ENCODE results near the gene ARL4C. TPM values are rescaled to one million over a fixed set of nuclear protein-coding genes. Genes with fewer than 3 reads are reported as not detected.
"Not testable (repeated sequence)": the region's sequence is repeated elsewhere in the genome, so short reads cannot be mapped to it uniquely, and the experiment has no call there.

Gene ARL4C
- total and polyA plus RNA-seq, 5 experiments from 2014 or later, result 52.9 to 142 (median 137) TPM

DNA sequence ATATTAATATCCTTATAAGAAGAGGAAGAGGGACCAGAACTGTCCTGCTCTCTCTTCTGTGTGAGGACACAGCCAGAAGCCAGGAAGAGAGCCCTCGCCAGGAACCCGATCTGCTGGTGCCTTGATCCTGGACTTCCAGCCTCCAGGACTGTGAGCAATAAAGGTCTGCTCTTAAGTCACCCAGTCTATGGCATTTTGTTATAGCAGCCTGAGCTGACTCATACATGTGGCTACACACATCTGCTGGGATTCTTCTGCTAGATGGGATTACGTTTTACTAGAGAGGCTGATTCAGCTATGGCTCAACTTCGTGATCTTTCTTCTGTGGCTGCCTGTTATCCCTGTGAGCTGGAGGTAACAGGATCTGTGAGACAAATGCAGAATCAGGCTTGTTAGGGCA lies 29.6 kb downstream of the ARL4C start:
- no peak overlapping the region for H3K4me3 Mint-ChIP-seq
- ATAC-seq, result no peak

DNA sequence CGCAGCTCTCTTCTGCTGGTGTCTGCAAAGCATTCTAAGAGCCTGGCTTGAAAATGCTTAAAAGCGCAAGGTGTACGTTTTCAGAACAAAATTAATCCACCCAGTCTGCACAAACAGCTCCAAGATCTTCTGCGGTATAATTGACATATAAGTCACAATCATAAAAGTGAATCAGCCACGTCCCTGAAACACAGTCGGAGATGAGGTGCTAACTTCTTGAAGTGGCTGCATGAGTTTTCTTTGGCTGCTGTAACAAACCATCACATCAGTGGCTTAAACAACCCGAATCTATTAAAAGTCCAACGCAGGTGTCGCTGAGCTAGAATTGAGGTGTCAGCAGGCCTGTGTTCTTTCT lies 32.6 kb downstream of the ARL4C start:
- Mint-ChIP-seq H3K4me1 (peaks cover 39 to 67% (median 64%) of the 10 kb centered on the region in 4 donors), H3K27me3 (no peaks in the 10 kb centered on the region), H3K9me3 (no peaks in the 10 kb centered on the region), H3K27ac (peak overlapping the region; percentile 90 to 99 (median 96)), H3K36me3 (no peaks in the 10 kb centered on the region), H3K4me3 (peak overlapping the region; percentile 58 to 89 (median 84))
- POLR2A ChIA-PET, result interaction anchor here (0.6 to 13.5 kb wide), 12 partner anchors 9 to 908 kb away, joined by 3 to 235 read pairs (median 6); partner anchors contain the start of gene ARL4C
- no peak for DNase-seq
- ATAC-seq, result no peak

More for the DNA sequence above, 29.6 kb downstream of the ARL4C start:
- Mint-ChIP-seq H3K27me3 (no peaks in the 10 kb centered on the region), H3K27ac (peak overlapping the region in 6 of 10 donors; percentile 32 to 92 (median 50)), H3K9me3 (no peaks in the 10 kb centered on the region), H3K4me1 (peaks cover 33 to 48% (median 46%) of the 10 kb centered on the region in 4 donors), H3K36me3 (no peaks in the 10 kb centered on the region)
- DNase-seq, result no peak
- POLR2A ChIA-PET, result interaction anchor here (0.9 to 13.5 kb wide), 4 partner anchors 17 to 29 kb away, joined by 3 to 235 read pairs (median 23); partner anchors contain the start of gene ARL4C

DNA sequence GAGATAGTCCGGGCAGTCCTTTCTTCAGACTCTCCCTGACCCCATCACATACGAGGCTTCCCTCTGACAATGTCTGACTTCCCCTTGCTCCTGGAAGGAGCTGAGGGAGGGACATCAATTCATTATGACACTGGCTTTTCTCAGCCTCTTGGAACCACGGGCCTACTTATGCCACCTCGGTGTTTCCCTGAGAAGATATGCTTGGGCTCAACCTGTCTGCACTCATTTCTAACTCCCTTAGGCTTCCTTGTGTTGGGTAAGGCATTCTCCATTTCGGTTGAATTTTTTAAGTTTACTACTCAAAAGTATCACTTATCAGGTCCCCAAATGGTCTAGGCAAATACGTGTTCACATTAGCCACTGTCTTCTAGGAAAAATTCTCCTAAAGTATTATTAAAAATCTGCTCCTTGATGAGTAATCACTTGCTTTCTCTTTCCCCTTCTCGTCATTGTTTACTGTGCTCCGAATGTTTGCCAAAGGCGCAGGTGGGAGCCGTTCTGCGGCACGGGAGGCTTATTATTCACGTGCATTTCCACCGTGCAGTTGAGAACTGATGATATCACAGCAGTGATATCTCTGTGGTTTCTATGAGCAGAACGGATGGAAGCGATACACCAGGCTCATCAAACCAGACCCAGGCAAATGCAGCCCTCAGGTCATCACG lies 33.1 kb downstream of the ARL4C start:
- peak overlapping the region; percentile 58 to 89 (median 84) for H3K4me3 Mint-ChIP-seq

DNA sequence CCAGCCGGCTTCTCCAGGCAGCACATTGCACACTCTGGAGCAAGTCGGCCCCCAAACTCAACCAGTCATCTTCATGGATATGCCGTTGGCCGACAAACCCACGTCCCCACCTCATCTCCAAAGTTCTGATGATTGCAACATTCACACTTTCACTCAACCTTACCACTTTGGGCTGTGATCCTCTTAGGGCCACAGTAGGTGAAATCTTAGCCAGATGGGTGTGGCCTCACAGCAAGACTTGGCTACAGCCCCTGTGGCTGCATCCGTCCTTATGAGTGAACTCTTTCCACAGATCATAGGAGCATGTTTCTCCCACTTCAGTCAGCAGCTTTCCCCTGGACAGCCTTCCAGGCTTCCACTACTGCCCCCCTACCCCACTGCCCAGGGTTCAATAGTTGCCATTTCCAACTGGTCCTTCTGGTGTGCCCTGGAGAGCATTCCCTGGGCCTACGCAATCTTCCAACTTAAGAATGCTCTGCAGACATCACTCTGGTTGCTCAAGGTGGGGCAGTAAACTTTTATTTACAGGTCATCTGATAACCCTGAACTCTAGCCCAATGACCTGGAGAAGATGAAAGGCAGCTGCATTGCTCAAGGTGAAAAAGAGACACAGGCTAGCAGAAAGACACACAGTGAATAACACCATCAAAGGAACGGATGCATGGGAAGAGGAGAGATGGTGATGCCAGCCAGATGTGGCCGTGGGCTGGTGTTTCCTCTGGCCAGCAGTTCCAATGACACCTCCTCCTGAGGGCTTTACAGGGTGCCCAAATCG lies 34.5 kb downstream of the ARL4C start:
- Mint-ChIP-seq H3K27ac (peak overlapping the region; percentile 68 to 99 (median 96)), H3K27me3 (no peaks in the 10 kb centered on the region), H3K4me1 (peaks cover 34 to 84% (median 70%) of the 10 kb centered on the region in 4 donors), H3K36me3 (no peaks in the 10 kb centered on the region), H3K4me3 (peak overlapping the region in 7 of 10 donors; percentile 0 to 69 (median 37)), H3K9me3 (peaks cover 0 to 6% (median 0%) of the 10 kb centered on the region in 9 donors)
- no peak for DNase-seq
- ATAC-seq, result no peak
- POLR2A ChIA-PET, result interaction anchor here (1.1 to 13.5 kb wide), 4 partner anchors 12 to 36 kb away, joined by 3 to 235 read pairs (median 23); partner anchors contain the start of gene ARL4C

More for the DNA sequence above, 33.1 kb downstream of the ARL4C start:
- H3K4me1 Mint-ChIP-seq, result peaks cover 39 to 72% (median 67%) of the 10 kb centered on the region in 4 donors
- ATAC-seq, result peak; percentile 86 to 93
- POLR2A ChIA-PET, result interaction anchor here (0.6 to 13.5 kb wide), 11 partner anchors 9 to 908 kb away, joined by 3 to 235 read pairs (median 7); partner anchors contain the start of gene ARL4C
- H3K27me3 Mint-ChIP-seq, result no peaks in the 10 kb centered on the region
- H3K9me3 Mint-ChIP-seq, result no peaks in the 10 kb centered on the region
- peak overlapping the region; percentile 90 to 99 (median 96) for H3K27ac Mint-ChIP-seq
- peak; percentile 31 to 86 (median 78) for DNase-seq
- no peaks in the 10 kb centered on the region for H3K36me3 Mint-ChIP-seq

DNA sequence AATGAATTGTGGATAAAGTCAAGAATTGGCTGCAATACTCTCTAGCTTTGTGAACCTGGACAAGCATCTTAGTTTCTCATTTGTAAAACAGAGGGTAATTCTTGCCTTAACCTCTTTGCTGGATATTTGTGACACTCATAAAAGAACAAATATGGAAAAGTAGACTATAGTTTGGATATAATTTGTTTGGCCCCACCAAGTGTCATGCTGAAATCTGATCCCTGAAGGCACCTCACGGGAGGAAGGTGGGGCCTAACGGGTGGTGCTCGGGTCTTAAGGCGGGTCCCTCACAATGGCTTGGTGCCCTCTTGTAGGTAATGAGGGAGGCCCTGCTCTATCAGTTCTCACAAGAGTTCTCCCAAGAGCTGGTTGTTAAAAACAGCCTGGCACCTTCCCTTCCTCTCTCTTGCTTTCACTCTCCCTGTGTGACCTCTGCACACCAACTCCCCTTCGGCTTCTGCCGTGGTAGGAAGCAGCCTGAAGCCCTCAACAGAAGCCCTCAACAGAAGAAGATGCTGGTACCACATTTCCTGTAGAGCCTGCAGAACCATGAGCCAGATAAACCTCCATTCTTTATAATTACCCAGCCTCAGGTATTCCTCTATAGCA lies 37.4 kb downstream of the ARL4C start:
- H3K27ac Mint-ChIP-seq, result peak overlapping the region; percentile 76 to 98 (median 94)
- peaks cover 31 to 81% (median 81%) of the 10 kb centered on the region in 4 donors for H3K4me1 Mint-ChIP-seq
- no peaks in the 10 kb centered on the region for H3K27me3 Mint-ChIP-seq
- POLR2A ChIA-PET, result interaction anchor here (0.5 to 20.7 kb wide), 11 partner anchors 9 to 246 kb away, joined by 3 to 593 read pairs (median 5); no protein-coding TSS in a partner anchor
- ATAC-seq (peak; percentile 17 to 38), DNase-seq (peak in 6 of 10 donors; percentile 22 to 67 (median 52))
- H3K9me3 Mint-ChIP-seq, result peaks cover 0 to 6% (median 0%) of the 10 kb centered on the region in 9 donors
- H3K4me3 Mint-ChIP-seq, result peak overlapping the region; percentile 34 to 77 (median 69)
- peaks cover 0 to 2% (median 0%) of the 10 kb centered on the region in 3 donors for H3K36me3 Mint-ChIP-seq

DNA sequence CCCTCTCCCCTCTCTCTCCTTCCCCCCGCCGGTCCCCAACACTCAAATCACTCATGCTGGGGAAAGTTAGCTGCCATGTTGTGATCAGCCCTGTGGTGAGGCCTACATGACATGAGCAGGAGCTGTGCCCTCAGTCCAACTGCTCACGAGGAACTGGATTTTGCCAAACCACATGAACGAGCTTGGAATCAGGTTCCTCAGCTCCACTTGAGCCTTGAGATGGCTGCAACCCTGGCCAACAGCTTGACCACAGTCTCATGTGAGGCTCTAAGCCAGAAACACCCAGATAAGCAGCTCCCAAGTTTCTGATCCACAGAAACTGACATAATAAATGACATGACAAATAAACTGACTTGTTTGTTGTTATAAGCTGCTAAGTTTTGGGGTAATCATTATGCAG lies 38.4 kb downstream of the ARL4C start:
- peak overlapping the region; percentile 20 to 98 (median 75) for H3K27ac Mint-ChIP-seq

DNA sequence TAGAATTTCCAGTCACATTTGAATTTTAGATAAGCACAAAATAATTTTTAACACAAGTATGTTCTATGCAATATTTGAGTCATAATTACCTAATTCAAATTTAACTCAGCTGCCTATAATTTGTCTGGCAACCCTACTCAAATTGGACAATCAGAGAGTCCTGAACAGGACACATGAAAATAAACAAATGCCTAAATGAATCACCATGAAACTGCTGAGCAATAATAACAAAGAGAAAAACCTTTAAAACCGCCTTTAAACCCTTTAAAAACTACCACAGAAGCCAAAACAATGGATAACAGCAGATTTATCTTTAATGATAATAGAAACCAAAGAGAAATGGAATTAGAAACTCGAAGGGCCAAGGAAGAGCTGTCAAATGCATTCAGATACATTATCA lies 39.5 kb downstream of the ARL4C start:
- H3K36me3 Mint-ChIP-seq, result peaks cover 0 to 10% (median 5%) of the 10 kb centered on the region in 3 donors
- no peaks in the 10 kb centered on the region for H3K27me3 Mint-ChIP-seq

More for the DNA sequence above, 38.4 kb downstream of the ARL4C start:
- ATAC-seq (no peak), DNase-seq (no peak)
- no peaks in the 10 kb centered on the region for H3K27me3 Mint-ChIP-seq
- peaks cover 0 to 6% (median 0%) of the 10 kb centered on the region in 9 donors for H3K9me3 Mint-ChIP-seq
- POLR2A ChIA-PET, result interaction anchor here (1.0 to 20.7 kb wide), 8 partner anchors 8 to 167 kb away, joined by 3 to 593 read pairs (median 4); no protein-coding TSS in a partner anchor
- peak overlapping the region in 2 of 10 donors; percentile 34 to 61 for H3K4me3 Mint-ChIP-seq
- H3K4me1 Mint-ChIP-seq, result peaks cover 22 to 81% (median 74%) of the 10 kb centered on the region in 4 donors
- peaks cover 0 to 2% (median 0%) of the 10 kb centered on the region in 3 donors for H3K36me3 Mint-ChIP-seq

DNA sequence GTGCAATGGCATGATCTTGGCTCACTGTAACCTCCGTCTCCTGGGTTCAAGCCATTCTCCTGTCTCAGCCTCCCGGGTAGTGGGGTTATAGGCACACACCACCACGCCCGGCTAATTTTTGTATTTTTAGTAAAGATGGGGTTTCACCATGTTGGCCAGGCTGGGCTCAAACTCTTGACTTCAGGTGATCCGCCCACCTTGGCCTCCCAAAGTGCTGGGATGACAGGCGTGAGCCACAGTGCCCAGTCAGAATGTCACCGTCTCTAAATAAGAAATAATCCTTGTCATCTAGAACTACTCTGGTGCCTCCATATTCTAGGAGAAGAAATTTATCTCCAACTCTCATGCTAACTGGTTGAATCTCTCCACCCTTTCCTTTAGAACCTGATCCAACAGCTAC lies 41.6 kb downstream of the ARL4C start:
- ATAC-seq, H3K27me3 Mint-ChIP-seq, DNase-seq: not testable (repeated sequence)
- H3K4me3 Mint-ChIP-seq, result peak overlapping the region; percentile 48 to 92 (median 82)
- peak overlapping the region; percentile 93 to 100 (median 98) for H3K27ac Mint-ChIP-seq
- H3K4me1 Mint-ChIP-seq, result peaks cover 33 to 89% (median 82%) of the 10 kb centered on the region in 4 donors
- peaks cover 7 to 26% (median 19%) of the 10 kb centered on the region in 3 donors for H3K36me3 Mint-ChIP-seq
- peaks cover 0 to 13% (median 0%) of the 10 kb centered on the region in 9 donors for H3K9me3 Mint-ChIP-seq
- POLR2A ChIA-PET, result interaction anchor here (1.1 to 20.7 kb wide), 15 partner anchors 8 to 319 kb away, joined by 3 to 593 read pairs (median 19); partner anchors contain the start of gene ARL4C

More for the DNA sequence above, 39.5 kb downstream of the ARL4C start:
- H3K4me3 Mint-ChIP-seq, result no peak overlapping the region
- H3K4me1 Mint-ChIP-seq, result peaks cover 26 to 81% (median 74%) of the 10 kb centered on the region in 4 donors
- ATAC-seq (no peak), DNase-seq (no peak)
- peak overlapping the region in 6 of 10 donors; percentile 17 to 95 (median 66) for H3K27ac Mint-ChIP-seq
- POLR2A ChIA-PET, result interaction anchor here (1.0 to 20.7 kb wide), 8 partner anchors 6 to 37 kb away, joined by 3 to 593 read pairs (median 8); no protein-coding TSS in a partner anchor
- H3K9me3 Mint-ChIP-seq, result peaks cover 0 to 6% (median 0%) of the 10 kb centered on the region in 9 donors

DNA sequence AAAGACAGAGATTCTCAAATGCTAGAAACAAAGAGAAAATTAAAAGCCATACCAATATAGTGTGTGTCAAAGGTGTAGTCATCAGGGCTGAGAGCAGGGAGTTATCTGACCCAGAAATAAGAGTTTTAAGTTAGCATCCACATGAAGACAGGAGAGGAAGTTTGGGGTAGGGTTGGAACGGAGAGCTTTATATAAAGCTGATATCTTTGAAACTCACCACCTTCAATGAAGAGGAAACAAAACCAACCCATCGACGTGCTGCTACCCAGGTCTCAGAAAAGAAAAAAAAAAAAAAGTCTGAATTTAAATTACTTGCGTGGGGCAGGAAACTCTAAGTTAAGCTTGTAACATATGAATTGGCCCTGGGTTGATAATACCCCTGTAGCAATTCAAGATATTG lies 42.4 kb downstream of the ARL4C start:
- peaks cover 0 to 3% (median 0%) of the 10 kb centered on the region in 5 donors for H3K27me3 Mint-ChIP-seq
- ATAC-seq (peak; percentile 69 to 78), DNase-seq (peak in 7 of 10 donors; percentile 22 to 85 (median 71))
- peak overlapping the region; percentile 93 to 100 (median 98) for H3K27ac Mint-ChIP-seq
- H3K4me3 Mint-ChIP-seq, result peak overlapping the region; percentile 84 to 96 (median 90)
- peaks cover 32 to 91% (median 82%) of the 10 kb centered on the region in 4 donors for H3K4me1 Mint-ChIP-seq
- H3K9me3 Mint-ChIP-seq, result peaks cover 0 to 14% (median 3%) of the 10 kb centered on the region in 9 donors
- POLR2A ChIA-PET, result interaction anchor here (0.8 to 20.7 kb wide), 17 partner anchors 8 to 319 kb away, joined by 3 to 593 read pairs (median 14); partner anchors contain the start of gene ARL4C
- H3K36me3 Mint-ChIP-seq, result peaks cover 9 to 33% (median 26%) of the 10 kb centered on the region in 3 donors

DNA sequence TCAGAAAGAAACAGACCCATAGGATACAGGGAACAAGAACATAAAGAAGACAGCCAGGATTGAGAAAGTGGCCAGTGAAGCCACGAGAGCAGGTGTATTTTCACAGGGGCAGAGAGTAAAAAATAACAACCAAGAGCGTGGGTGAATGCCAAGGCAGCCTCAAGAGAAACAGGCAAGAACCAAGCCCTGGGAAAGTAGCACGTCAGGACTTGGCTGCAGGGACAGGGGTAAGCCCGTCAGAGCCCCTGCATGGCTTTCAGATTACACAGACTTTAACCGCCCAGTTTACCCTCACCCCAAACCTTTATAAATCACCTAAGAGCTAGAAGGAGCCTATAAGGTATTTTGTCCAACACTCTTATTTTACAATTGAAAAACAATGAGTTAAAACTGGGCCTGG lies 43.7 kb downstream of the ARL4C start:
- POLR2A ChIA-PET, result interaction anchor here (0.5 to 20.7 kb wide), 14 partner anchors 8 to 162 kb away, joined by 3 to 593 read pairs (median 24); partner anchors contain the start of gene ARL4C
- H3K4me3 Mint-ChIP-seq, result peak overlapping the region; percentile 84 to 96 (median 90)
- DNase-seq (peak in 7 of 10 donors; percentile 46 to 75 (median 60)), ATAC-seq (peak; percentile 29 to 48)
- peaks cover 34 to 91% (median 79%) of the 10 kb centered on the region in 4 donors for H3K4me1 Mint-ChIP-seq
- H3K9me3 Mint-ChIP-seq, result peaks cover 0 to 16% (median 3%) of the 10 kb centered on the region in 9 donors
- peak overlapping the region; percentile 93 to 100 (median 98) for H3K27ac Mint-ChIP-seq
- H3K27me3 Mint-ChIP-seq, result peaks cover 0 to 3% (median 0%) of the 10 kb centered on the region in 5 donors
- H3K36me3 Mint-ChIP-seq, result peaks cover 9 to 45% (median 30%) of the 10 kb centered on the region in 3 donors

Measured in naive thymus-derived CD8-positive, alpha-beta T cell (primary cell).